GM19035 (cell line): ENCODE measurements around the gene CEP41.

Experiments
- ATAC-seq: cut with Tn5 transposase; IDR thresholded peaks from one replicate; pipeline ENCODE4 v1.9.1; 2021; ENCODE audit not compliant: unreplicated experiment

The CEP41 gene, protein sequence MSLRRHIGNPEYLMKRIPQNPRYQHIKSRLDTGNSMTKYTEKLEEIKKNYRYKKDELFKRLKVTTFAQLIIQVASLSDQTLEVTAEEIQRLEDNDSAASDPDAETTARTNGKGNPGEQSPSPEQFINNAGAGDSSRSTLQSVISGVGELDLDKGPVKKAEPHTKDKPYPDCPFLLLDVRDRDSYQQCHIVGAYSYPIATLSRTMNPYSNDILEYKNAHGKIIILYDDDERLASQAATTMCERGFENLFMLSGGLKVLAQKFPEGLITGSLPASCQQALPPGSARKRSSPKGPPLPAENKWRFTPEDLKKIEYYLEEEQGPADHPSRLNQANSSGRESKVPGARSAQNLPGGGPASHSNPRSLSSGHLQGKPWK

GRCh38 chr7:130440527-130441365 lies at the start of gene CEP41:
TSS of gene CEP41 (minus strand) at chr7:130441016. CDS start at chr7:130440966, 50 bp downstream.
- ATAC-seq, result peak; percentile 96

GRCh38 chr7:130490311-130490791 lies 49.5 kb upstream of the CEP41 start:
- no peak for ATAC-seq

- no peak for ATAC-seq
These were observed 48.5 kb upstream of the CEP41 start for GRCh38 chr7:130489140-130489983.

GRCh38 chr7:130488392-130489139 lies 47.8 kb upstream of the CEP41 start:
- no peak for ATAC-seq

DNA sequence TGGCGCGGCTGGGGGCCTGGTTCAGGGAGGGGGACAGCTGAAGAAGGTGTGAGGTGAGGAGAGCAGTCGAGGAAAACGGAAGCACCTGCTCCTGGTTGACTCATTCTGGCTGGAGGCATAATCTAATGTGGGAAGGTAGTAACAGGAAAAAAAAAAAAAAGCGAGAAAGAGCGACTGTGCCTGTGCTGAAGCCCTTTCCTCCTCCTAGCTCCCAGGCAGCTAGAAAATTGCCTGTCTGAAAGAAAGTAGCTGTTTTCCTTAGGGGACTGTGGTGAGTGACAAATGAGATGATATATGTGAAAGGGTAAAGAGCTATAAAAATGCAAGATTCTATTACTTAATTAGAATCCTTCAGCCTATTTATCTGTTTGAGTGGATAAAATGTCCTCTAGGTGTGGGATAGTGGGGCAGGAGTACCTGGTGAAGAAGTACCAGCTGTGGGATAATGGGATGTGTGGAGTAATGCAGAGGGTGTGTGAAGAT lies 46.2 kb upstream of the CEP41 start:
- no peak for ATAC-seq

DNA sequence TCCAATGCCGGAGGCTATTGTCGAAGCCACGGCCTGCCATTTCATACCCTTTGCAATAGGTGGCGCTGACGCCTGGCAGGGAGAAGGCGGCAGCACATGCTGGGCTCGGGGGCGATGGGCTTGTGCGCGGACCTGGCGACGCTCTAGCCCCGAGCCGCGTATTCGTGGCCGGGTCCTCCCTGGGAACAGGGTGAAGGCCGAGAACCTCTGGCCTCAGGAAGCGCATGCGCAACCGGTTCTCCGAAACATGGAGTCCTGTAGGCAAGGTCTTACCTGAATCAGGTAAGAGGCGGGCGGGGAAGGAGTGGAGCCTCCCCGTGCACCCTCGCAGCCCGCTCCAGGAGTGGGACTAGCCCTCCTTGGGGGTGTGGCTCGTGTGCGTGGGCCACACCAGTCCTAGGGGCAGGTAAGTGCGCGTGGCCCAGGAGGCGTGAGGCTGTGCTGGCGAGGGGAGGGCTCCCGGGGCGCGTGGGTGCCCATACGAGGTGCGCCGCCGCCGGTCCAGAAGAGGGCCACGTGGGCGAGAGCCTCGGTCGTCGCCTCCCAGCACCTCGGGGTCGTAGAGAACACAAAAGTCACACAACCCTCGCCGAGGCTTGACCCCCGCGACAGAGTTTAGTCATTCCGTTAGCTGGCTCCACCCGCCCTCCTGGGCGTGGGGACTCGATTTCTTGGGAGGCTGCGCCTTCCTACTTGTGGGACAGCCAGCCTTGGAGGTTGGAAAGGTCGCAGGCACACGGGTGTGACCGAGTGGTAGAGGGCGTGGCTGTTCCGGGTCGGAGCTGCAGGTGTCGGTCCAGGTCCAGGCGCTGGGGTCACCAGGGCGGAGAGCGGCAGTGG lies 45.5 kb upstream of the CEP41 start:
- ATAC-seq, result peak; percentile 45

DNA sequence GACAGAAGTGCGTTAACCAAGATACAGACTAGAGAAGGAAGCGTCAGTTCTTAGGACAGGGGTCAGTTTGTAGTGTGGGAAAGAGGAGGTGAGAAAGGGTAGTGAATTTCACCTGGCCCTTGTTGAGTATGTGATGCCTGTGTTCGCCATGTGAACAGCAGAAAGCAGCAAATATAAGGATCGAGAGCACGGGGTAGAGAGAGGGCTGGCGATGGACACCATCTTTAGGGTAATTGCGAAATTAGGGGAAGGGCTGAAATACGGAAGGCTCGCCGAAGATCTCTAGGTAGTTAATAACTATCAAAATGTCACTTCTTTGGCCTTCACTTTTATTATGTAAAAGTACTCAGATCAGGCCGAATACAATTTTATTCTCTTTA lies 44.9 kb upstream of the CEP41 start:
- ATAC-seq, result no peak

GRCh38 chr7:130483031-130483430 lies 42.2 kb upstream of the CEP41 start:
- no peak for ATAC-seq

GRCh38 chr7:130481898-130482297 lies 41.1 kb upstream of the CEP41 start:
- ATAC-seq, result no peak

DNA sequence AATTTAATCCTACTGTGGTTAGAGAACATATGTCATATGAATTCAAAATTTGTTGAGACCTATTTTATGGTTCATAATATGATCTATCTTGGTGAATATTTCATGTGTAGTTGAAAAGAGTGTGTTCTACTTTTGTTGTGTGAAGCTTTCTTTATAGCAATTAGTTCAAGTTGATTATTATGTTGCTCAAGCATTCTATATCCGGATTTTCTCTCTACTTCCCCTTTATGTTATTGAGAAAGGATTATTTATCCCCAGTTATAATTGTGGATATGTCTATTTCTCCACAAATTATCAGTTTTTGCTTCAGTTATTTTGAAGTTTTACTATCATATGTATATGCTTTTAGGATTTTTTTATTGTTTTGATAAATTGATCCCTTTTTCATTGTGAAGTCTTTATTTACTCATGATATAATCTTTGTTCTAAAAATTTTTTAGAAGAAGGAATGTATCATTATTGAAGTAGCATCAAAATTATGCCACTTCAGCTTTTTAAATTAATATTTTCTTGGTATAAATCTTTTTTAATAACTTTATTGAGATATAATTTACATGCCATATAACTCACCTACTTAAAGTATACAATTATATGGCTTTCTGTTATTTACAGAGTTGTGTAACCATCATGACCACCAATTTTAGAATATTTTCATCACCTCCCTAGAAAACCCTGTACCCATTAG lies 39.0 kb upstream of the CEP41 start:
- ATAC-seq, result no peak

GRCh38 chr7:130478991-130479390 lies 38.2 kb upstream of the CEP41 start:
- ATAC-seq, result no peak

DNA sequence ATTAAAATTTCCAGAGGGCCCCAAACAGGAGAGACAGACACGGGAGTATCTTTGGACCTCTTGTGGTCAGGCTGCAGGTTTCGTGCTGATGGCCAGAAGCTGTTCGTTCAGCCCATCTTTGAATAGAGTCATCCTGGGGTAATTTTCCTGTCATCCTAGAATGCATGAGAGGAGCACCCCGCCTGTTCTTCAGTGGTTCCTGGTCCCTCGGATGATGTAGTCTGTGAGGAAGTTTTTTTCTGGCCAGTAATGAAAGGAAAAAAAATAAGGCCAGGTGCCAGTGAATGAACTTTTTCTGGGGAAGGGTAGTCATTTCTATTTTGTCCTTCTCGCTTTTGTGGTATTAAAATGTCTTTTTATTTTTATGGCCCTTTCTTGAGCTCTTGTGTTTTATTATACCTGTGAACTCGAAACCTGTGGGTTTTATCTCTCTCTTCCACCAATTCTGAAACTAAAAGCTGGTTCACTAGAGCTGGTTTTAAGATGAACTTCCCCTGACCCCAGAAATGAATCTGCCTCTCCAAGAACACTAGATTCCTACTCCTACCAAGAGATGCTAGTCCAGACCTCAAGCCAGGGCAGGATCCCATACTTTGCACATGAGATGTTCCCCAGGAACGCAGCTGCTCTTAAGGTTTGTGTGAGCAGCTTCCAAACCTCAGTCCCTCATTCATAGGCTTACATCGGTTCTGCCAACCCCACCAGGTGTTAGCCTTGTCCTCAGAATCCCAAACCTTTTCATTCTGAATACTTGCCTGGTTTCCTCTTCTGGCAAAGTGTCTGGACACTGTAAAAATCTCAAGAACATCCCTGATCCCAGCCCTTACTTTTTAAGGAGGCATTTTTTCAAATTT lies 35.7 kb upstream of the CEP41 start:
- peak; percentile 86 for ATAC-seq

- no peak for ATAC-seq
These were observed 35.0 kb upstream of the CEP41 start for GRCh38 chr7:130475776-130476175.

GRCh38 chr7:130473876-130474275 lies 33.1 kb upstream of the CEP41 start:
- ATAC-seq, result no peak

DNA sequence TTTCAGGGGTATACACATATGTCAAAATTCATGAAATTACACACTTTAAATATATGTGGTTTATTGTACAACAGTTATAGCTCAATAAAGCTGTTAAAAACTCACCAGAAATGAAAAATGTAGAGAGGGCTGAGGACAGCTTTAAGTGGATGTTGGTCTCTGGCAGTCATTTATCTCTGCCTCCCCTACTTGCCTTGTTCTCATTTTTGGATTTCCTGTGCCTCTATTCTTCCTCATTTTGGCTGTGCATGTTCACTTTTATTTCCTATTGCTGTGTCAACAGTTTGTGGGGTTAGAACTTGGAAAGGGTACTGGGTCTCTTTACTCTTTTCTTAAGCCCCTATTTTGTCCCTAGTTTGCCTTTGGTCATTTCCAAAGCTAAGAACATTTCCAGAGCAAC lies 32.5 kb upstream of the CEP41 start:
- ATAC-seq, result no peak

DNA sequence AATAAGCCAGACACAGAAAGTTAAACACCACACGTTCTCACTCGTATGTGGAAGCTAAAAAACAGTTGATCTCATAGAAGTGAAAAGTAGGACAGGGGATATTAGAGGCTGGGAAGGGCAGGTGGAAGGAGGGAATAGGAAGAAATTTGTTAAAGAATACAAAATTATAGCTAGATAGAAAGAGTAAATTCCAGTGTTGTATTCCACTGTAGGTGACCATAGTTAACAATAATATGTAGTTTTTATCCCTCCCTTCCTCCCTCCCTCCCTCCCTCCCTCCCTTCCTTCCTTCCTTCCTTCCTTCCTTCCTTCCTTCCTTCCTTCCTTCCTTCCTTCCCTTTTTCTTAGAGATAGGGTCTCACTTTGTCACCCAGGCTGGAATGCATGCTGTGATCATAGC lies 31.2 kb upstream of the CEP41 start:
- no peak for ATAC-seq

GRCh38 chr7:130468612-130469011 lies 27.8 kb upstream of the CEP41 start:
- no peak for ATAC-seq
